HS-27A (cell line): ENCODE data around the gene EXOC8.
A peak's percentile ranks its signal among the peaks of the same experiment; 100 is the strongest.

ENCODE experiments used
- DNase-seq: peaks from one replicate; pipeline ENCODE4 v3.0.0-alpha.2; 2012; ENCODE audit warnings: low read depth, missing footprints

Gene EXOC8

GRCh38 chr1:231337472-231338269 lies at the start of gene EXOC8:
TSS of gene EXOC8 (minus strand) at chr1:231337852. CDS start at chr1:231337745, 107 bp downstream.
- DNase-seq, result peak; percentile 96

- DNase-seq, result no peak
Measured at GRCh38 chr1:231386466-231386865, 48.8 kb upstream of the EXOC8 start.

- no peak for DNase-seq
Measured at GRCh38 chr1:231385416-231385748, 47.7 kb upstream of the EXOC8 start.

GRCh38 chr1:231384696-231385415 lies 47.2 kb upstream of the EXOC8 start:
- DNase-seq, result no peak

- DNase-seq, result no peak
Measured at GRCh38 chr1:231383159-231383860, 45.7 kb upstream of the EXOC8 start.

- no peak for DNase-seq
Measured at GRCh38 chr1:231382426-231382825, 44.8 kb upstream of the EXOC8 start.

- no peak for DNase-seq
Measured at GRCh38 chr1:231381729-231382128, 44.1 kb upstream of the EXOC8 start.

- DNase-seq, result no peak
Measured at GRCh38 chr1:231376875-231377549, 39.4 kb upstream of the EXOC8 start.

GRCh38 chr1:231376101-231376500 lies 38.4 kb upstream of the EXOC8 start:
- DNase-seq, result no peak

- no peak for DNase-seq
Measured at GRCh38 chr1:231374394-231374793, 36.7 kb upstream of the EXOC8 start.

- no peak for DNase-seq
Measured at GRCh38 chr1:231372501-231372900, 34.8 kb upstream of the EXOC8 start.

- DNase-seq, result no peak
Measured at GRCh38 chr1:231369282-231369681, 31.6 kb upstream of the EXOC8 start.

- no peak for DNase-seq
Measured at GRCh38 chr1:231364192-231364591, 26.5 kb upstream of the EXOC8 start.

- no peak for DNase-seq
Measured at GRCh38 chr1:231363624-231364023, 26.0 kb upstream of the EXOC8 start.

- DNase-seq, result no peak
Measured at GRCh38 chr1:231362325-231362724, 24.7 kb upstream of the EXOC8 start.

GRCh38 chr1:231359113-231359512 lies 21.5 kb upstream of the EXOC8 start:
- DNase-seq, result no peak

GRCh38 chr1:231357831-231358354 lies 20.2 kb upstream of the EXOC8 start:
- DNase-seq, result no peak

- DNase-seq, result no peak
Measured at GRCh38 chr1:231357187-231357772, 19.6 kb upstream of the EXOC8 start.

GRCh38 chr1:231355171-231355570 lies 17.5 kb upstream of the EXOC8 start:
- DNase-seq, result no peak

- DNase-seq, result no peak
Measured at GRCh38 chr1:231354330-231355020, 16.8 kb upstream of the EXOC8 start.

- no peak for DNase-seq
Measured at GRCh38 chr1:231353086-231353485, 15.4 kb upstream of the EXOC8 start.
